Cerebellar cortex (tissue), 1 donor: ENCODE results near the gene PCSK6.

Experiments
- DNase-seq: peaks from one replicate; pipeline ENCODE4 v3.0.0-alpha.2; 2015; ENCODE audit warnings: low spot score

PCSK6 gene

GRCh38 chr15:101498717-101499480 is 9.4 kb upstream of the PCSK6 start:
- no peak for DNase-seq

DNA sequence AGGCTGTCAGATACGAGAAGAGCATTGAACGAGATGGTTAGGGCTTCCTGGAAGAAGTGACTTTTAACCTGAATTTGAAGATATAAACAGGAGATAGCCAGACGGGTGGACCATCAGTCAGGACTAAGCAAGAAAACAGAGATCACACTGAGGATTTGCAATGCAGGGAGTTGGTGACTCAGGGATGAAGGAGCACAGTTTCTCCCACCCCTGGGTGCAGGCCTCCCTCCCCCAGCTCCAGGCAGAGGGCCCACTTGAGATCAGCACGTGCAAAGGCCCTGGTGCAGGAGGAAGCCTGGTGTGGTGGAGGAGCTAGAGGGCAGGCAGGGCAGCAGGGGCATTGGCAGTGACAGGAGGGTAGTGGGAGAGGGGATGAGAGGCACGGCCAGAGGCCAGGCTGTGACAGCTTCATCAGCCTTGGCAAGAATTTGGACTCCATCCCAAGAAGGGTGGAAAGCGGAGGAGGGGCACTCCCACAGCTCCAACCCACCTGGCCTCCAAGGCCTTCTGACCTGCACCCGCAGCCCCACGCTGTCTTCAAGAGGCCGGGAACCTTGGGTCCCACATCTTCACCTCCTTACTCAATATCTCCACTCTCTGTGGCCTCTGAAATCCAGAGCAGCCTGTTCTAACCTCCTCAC is 8.7 kb upstream of the PCSK6 start:
- DNase-seq, result no peak

GRCh38 chr15:101497484-101498034 is 8.1 kb upstream of the PCSK6 start:
- no peak for DNase-seq

- DNase-seq, result no peak
Measured at GRCh38 chr15:101497017-101497416, 7.5 kb upstream of the PCSK6 start.

- DNase-seq, result no peak
Measured at GRCh38 chr15:101496198-101496986, 6.9 kb upstream of the PCSK6 start.

DNA sequence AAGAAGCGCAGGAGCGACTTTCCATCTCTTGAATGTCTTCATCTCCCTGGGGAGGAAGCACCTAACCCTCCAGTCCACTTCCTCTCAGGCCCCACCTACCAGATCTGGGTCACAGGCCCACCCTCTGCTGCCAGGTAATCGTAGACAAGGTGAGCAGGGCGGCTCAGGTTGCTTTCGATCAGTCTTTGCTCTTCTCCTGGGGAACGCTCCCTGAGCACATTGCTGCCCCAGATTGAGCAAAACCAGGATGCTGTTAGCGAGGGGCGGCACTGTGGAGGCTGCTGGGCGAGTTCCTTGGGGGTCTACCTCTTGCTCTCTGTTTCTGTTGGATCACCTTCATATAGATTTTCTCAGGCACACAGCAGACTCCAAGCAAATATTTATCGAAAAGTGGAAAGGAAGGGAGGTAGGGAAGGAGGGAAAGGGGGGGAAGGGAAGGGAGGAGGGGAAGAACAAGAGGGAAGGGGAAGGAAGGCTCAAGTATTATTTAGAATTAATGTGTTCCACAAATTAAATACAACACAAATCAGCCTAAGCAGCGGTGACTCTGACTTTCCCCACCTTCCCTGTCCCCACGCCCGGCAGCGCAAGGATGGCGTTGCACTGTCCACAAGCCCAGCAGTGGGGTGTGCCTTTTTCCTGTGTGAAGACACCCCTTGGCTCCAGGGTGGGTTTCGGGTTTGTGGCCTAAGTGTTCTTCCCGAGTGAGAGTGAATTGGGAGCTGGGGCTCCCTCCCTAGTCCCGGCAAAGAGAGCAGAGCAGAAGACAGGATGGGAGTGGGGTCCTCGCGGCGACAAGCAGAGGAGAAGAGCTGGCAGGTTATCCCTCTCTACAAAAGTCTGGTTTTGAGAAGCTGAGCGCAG is 6.1 kb upstream of the PCSK6 start:
- DNase-seq, result no peak

DNA sequence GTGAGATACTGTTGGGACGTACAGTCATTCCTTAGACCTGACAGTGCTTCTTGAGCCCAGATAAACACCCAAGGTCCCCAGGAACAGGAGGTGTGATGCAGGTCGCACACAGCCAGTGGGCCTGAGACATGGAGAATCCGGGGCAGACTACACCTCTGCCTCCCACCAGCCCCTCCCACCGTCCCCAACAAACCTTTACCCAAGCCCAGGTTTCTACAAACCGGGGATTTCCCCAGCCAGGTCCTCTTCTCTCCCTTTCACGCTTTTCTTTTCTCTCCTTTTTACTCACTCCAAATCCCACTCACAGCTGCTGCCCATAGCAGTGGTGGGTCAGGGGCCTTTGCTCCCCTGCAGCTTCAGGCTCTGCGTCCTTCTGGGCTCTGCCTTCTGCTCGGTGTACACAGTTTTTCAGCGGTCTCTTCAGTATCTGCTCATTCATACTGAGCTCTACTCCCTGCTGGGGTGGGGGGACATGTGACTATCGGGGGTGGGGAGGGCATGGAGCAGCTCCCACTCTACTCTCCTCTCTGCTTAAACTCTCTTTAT is 4.8 kb upstream of the PCSK6 start:
- no peak for DNase-seq

DNA sequence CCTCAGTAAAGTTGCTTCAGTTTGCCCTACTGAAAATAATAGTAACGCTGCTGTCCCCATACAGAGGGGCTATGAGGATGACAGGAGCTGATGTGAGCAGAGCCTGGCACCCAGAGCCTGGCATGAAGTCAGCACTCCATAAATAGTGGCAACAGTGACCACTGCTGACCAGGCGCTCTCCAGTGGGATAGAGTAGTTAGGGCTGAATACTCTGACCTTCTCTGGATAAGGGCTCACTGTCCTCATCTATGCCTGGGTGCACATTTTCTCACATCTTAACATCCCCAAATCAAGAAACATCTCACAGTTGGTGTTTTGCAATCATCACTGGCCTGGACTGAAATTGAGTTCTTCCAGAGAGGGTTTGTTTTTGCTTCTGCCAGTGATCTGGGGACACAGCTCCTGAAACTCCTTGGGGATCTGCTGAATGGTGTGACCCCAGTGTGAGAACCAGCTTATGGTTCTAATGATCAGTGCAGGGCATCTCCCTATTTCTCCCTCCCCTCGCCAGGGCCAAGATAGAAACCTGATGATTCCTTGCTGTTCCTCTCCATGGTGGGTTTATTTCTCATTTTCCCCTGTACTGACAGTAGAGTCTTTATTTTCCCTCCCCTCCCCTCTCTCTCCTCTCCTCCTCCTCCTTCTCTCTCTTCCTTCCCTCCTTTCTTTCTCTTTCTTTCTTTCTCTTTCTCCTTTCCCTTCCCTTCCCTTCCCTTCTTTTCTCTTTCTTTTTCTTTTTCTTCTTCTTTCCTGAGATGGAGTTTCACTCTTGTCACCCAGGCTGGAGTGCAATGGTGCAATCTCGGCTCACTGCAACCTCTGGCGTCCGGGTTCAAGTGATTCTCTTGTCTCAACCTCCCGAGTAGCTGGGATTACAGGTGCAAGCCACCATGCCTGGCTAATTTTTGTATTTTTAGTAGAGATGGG is 3.5 kb upstream of the PCSK6 start:
- DNase-seq, result no peak

DNA sequence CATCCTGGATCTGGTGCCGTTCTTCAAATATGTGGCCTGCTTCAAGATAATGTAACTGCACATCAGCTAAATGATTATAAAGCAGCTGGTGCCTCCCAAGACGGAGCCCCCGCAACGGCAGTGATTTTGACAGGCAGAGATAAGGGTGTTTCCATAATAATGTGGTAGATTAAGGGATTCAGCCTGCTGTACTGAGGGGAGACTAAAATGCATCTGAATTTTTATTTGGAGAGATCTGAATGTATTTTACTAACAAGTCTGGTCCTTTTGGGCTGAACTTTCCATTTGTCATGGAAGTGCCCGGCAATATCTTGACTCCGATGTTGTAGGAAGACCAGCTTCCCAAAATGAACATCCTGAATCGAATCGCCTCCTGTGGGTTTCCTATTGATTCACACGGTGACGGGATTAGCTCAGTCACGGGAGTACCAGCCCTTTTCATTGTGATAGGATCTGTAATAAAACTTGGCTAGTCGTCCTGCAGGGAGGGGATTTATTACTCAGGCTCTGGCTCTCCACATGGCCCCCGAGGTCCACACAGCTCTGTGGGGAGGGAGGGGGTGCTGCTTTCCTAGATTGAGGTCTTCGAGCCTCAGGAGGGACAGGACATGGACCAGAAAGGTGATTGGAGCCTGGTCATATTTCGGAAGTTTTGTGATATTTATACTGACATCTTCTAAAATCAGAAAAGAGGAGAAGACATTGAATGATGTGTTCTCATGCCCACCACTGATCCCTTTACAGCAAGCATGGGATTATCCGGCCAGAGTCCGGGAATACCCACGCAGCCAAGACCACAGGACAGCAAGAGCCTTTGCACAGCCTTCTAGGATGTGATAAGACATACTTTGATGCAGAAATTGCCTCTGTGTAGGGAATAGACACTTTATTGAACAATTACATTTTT is 2.5 kb upstream of the PCSK6 start:
- DNase-seq, result no peak

DNA sequence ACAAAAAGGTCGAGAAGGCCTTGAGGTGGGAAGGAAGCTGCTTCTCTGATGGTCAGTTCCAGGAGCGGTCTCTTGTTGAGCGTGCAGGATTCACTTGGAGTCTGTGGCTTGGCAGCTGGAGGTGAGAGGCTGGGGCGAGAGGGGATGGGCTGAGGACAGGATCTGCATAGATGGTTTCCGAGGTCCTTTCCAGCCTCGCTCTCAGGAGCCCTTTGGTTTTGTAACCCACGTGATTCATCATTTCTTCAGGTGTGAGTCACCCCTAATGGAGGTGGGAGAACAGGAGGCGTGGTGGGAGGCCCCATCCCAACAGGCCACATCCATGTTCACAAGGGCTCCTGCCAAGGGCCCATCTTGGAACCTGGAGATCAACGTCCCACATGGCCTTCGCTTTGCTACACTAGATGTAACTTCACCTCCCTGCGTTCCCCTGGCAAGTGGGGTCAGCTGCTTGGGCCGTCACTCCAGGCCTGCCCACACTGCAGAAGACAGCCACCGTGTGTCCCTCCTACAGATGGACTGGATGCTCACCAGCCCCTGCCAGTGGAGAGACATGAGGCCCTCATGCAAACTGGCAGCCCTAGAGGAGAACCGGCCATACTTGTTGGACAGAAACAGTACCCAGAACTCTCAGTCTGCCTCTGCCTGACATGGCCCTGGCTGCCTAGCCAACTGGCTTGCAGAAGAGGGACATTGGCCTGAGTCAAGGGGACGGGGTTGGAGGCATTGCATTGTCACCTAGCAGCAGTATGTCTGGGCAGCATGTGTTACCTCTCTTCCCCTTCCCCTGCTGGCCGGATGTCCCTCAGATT is 1.6 kb upstream of the PCSK6 start:
- no peak for DNase-seq

DNA sequence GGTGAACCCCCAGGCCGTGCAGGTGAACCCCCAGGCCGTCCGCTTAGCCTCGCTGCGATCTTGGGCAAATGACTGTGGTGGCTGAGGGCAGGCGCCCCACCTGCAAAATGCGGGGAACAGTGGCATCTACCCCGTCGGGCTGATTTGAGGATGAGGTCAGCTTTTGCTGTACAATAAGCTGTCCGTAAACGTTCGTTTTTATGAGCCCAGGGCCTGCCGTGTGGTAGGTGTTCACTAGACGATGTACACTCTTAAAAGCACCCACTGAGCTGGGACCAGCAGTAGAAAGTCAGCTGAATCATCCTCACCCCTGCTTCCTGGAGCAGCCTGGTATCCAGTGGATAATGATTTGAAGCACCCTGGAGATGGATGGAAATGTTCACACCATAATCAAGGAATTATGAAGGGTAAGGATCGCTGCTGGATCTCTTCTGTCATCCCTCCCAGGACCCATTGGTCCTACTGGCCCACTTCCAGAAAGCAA is 943 bp upstream of the PCSK6 start:
- no peak for DNase-seq

GRCh38 chr15:101489237-101489598 is 289 bp downstream of the PCSK6 start:
- no peak for DNase-seq

- DNase-seq, result no peak
Measured at GRCh38 chr15:101488300-101489164, 975 bp downstream of the PCSK6 start.

- no peak for DNase-seq
Measured at GRCh38 chr15:101486696-101487459, 2.6 kb downstream of the PCSK6 start.

DNA sequence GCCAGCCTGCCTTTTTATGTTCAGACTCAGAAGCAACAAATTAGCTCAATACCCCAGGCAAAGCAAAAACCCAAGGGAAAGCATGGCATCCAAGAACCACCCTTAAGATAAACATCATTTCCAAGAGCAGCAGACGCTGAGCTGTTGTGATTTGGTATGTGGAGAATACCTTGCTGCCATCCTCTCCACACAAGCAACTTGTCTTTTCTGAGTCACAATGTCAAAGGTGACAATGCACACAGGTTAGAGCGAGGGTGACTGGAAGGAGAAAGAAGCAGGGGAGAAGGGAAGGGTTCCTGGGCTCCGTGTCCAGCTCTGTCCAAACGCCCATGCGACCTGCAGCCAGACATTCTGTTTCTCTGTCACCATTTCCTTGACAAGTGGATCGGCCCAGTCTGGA is 6.0 kb downstream of the PCSK6 start:
- DNase-seq, result no peak

DNA sequence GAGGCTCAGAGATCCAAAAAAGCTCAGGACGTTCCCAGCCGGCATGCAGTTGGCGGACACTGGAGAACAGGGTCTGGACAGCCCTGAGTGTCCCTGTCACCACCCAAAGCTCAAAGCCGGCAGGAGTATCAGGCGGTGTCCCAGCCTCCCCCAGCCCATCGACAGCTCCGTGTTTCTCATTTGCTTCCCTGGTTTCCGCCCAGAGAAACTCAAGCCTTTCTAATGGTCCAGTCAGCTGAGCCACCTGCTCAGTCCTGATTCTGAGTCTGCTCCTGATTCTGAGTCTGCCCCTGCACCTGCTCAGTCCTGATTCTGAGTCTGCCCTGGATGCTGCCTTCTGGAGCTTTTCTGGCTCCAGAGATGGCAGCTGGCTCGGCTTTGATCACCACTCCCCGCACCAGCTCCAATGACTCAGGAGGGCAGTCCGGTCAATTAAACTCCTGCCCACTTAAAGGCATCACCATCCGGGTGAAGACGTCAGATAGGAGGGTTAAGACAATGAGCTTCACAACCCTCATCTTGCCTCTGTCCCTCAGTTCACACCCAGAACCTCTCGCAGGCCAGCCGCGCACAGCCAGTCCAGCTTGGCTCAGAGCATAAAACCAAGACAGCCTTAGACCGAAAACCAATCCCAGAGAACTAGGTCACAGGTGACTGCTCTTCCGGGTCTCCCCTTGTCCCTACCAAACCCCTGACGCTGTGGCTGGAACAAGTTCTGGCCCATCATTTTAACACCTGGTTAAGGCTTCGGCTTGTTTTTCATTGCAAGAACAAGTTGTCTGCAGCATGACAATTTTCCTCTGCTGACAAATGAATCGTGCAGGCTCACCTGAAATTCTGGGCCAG is 6.8 kb downstream of the PCSK6 start:
- DNase-seq, result no peak
